Esophagus (tissue), 2 donors: Measurements from ENCODE around the gene RUFY1. TPM values are rescaled to one million over a fixed set of nuclear protein-coding genes. Genes with fewer than 3 reads are reported as not detected.

Experiments
- H3K27ac ChIP-seq, 2 donors: one replicate each; pipeline ENCODE4 v1.5.1; 2013; ENCODE audit warnings: low read depth in 2 of 2, mild to moderate bottlenecking in 2 of 2, inconsistent platforms in 1 of 2, low read length in 1 of 2, moderate library complexity in 1 of 2
- H3K27me3 ChIP-seq, 2 donors: one replicate each; pipeline ENCODE4 v1.6.1; 2013; ENCODE audit warnings: low read length in 2 of 2, control low read depth in 1 of 2, mild to moderate bottlenecking in 1 of 2; ENCODE audit not compliant: insufficient read depth in 2 of 2, control insufficient read depth in 1 of 2
- H3K36me3 ChIP-seq, 2 donors: one replicate each; pipeline ENCODE4 v1.6.1; 2013; ENCODE audit warnings: low read length in 1 of 2; ENCODE audit not compliant: control insufficient read depth in 2 of 2, insufficient read depth in 2 of 2
- H3K4me1 ChIP-seq, 2 donors: one replicate each; pipeline ENCODE4 v1.6.1; 2013; ENCODE audit warnings: low read length in 1 of 2; ENCODE audit not compliant: control insufficient read depth in 2 of 2, insufficient read depth in 2 of 2
- H3K4me3 ChIP-seq, 2 donors: one replicate each; pipeline ENCODE4 v1.5.1; 2013; ENCODE audit warnings: low read length in 2 of 2, mild to moderate bottlenecking in 2 of 2, low read depth in 1 of 2, moderate library complexity in 1 of 2
- H3K9me3 ChIP-seq, 2 donors: one replicate each; pipeline ENCODE4 v1.6.1; 2013; ENCODE audit warnings: mild to moderate bottlenecking in 2 of 2, low read depth in 1 of 2, low read length in 1 of 2, moderate library complexity in 1 of 2; ENCODE audit not compliant: control insufficient read depth in 2 of 2, insufficient read depth in 1 of 2
- WGBS, 2 donors: extraction: QIAGEN DNeasy Blood & Tissue Kit; methylation state at CpG; one replicate each; pipeline ENCODE4 v1.1.7; 2013; 5-methylcytosine and 5-hydroxymethylcytosine counted together
- polyA plus RNA-seq, 2 donors: library from polyadenylated mRNA; stranded (reverse); fragments of 200-250 nt; gene quantifications; one replicate each; pipeline ENCODE4 v1.2.3, GENCODE V29; 2013
- donor health status: healthy with polysubstance abuse.
- donor health status: Bipolar disorder and iron deficiency.

Gene RUFY1
- polyA plus RNA-seq, 2 donors, result 30.1 to 31.9 TPM

DNA sequence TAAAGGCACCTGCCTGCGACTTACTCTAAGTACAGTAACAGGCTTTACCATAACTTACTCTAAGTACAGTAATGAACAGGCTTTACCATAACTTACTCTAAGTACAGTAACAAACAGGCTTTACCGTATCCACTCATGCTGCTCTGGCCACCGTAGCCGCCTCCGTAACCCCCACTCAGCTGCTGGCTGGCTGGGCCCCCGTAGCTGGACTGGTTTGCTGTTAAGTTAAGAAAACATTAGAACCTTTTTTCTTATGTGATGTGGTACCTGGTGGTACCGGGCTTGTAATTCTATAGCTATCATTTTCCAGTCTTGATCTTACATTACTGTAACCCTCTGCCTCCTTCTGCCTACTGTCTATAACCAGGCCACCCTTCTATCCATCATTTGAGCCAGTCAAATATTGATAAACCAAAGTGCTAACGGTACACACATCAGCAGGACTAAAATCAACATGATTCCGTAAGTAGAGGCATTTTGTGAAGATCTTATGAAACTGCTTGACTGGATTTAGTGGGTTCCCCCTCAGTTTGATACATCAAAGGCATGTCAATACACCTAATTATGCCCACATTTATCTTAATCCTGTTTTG lies 65.7 kb downstream of the RUFY1 start:
- Histone ChIP-seq H3K4me1 (peaks cover 0 to 5% of the 10 kb centered on the region in 2 donors), H3K36me3 (peaks cover 14 to 42% of the 10 kb centered on the region in 2 donors)

DNA sequence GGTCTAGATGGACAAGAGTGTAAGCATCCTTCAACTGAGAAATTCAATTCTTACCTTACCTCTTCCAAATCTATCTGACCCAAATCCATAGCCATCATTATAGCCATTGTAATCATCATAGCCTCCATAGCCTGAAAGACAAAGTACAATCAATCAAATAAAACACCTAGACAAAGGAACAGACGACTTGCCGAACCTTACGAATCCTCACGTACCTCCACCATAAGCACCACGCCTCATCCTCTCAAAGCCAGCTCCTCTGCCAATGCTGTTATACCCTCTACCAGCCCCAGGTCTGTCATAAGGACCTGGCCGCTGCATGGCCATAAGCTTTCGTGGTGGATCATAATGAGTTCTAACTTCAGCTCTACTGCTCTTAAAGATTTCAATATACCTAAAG lies 67.6 kb downstream of the RUFY1 start:
- no peak overlapping the region for H3K27ac ChIP-seq
- H3K4me1 ChIP-seq, result peaks cover 0 to 5% of the 10 kb centered on the region in 2 donors
- 52 to 57% methylated on average over 7 of the region's 7 CpGs for WGBS, 2 donors
- peaks cover 14 to 32% of the 10 kb centered on the region in 2 donors for H3K36me3 ChIP-seq
- H3K9me3 ChIP-seq, result no peaks in the 10 kb centered on the region
- H3K4me3 ChIP-seq, result no peak overlapping the region
- no peaks in the 10 kb centered on the region for H3K27me3 ChIP-seq

More for the DNA sequence above, 65.7 kb downstream of the RUFY1 start:
- H3K9me3 ChIP-seq, result no peaks in the 10 kb centered on the region
- no peak overlapping the region for H3K27ac ChIP-seq
- WGBS, 2 donors, result 74 to 75% methylated on average over 9 of the region's 9 CpGs
- no peak overlapping the region for H3K4me3 ChIP-seq
- H3K27me3 ChIP-seq, result no peaks in the 10 kb centered on the region

GRCh38 chr5:179618923-179619554 lies 68.7 kb downstream of the RUFY1 start:
- peak overlapping the region in 1 of 2 donors; percentile 26 for H3K4me3 ChIP-seq
- peaks cover 9 to 23% of the 10 kb centered on the region in 2 donors for H3K36me3 ChIP-seq
- peaks cover 0 to 2% of the 10 kb centered on the region in 2 donors for H3K4me1 ChIP-seq
- WGBS, 2 donors, result 15 to 17% methylated on average over 6 of the region's 6 CpGs
- H3K9me3 ChIP-seq, result no peaks in the 10 kb centered on the region
- no peaks in the 10 kb centered on the region for H3K27me3 ChIP-seq
- no peak overlapping the region for H3K27ac ChIP-seq

GRCh38 chr5:179619776-179620175 lies 69.4 kb downstream of the RUFY1 start:
- no peak overlapping the region for H3K4me3 ChIP-seq
- WGBS, 2 donors, result 2 to 5% methylated on average over 4 of the region's 4 CpGs
- H3K36me3 ChIP-seq, result peaks cover 9 to 21% of the 10 kb centered on the region in 2 donors
- peaks cover 0 to 2% of the 10 kb centered on the region in 2 donors for H3K4me1 ChIP-seq
- H3K27ac ChIP-seq, result no peak overlapping the region
- H3K9me3 ChIP-seq, result no peaks in the 10 kb centered on the region
- H3K27me3 ChIP-seq, result no peaks in the 10 kb centered on the region

- H3K9me3 ChIP-seq, result no peaks in the 10 kb centered on the region
- peaks cover 0 to 2% of the 10 kb centered on the region in 2 donors for H3K4me1 ChIP-seq
- no peaks in the 10 kb centered on the region for H3K27me3 ChIP-seq
- H3K27ac ChIP-seq, result no peak overlapping the region
- peaks cover 9 to 20% of the 10 kb centered on the region in 2 donors for H3K36me3 ChIP-seq
- peak overlapping the region in 1 of 2 donors; percentile 90 for H3K4me3 ChIP-seq
- 1 to 2% methylated on average over 3 of the region's 3 CpGs for WGBS, 2 donors
These were observed 69.9 kb downstream of the RUFY1 start for GRCh38 chr5:179620293-179620692.

GRCh38 chr5:179620703-179621350 lies 70.5 kb downstream of the RUFY1 start:
- H3K4me3 ChIP-seq, result peak overlapping the region in 1 of 2 donors; percentile 90
- no peaks in the 10 kb centered on the region for H3K27me3 ChIP-seq
- H3K27ac ChIP-seq, result no peak overlapping the region
- H3K36me3 ChIP-seq, result peaks cover 9 to 18% of the 10 kb centered on the region in 2 donors
- no peaks in the 10 kb centered on the region for H3K9me3 ChIP-seq
- 7 to 8% methylated on average over 5 of the region's 5 CpGs for WGBS, 2 donors
- H3K4me1 ChIP-seq, result peaks cover 0 to 2% of the 10 kb centered on the region in 2 donors

- H3K4me1 ChIP-seq, result peaks cover 0 to 2% of the 10 kb centered on the region in 2 donors
- H3K27ac ChIP-seq, result no peak overlapping the region
- 2 to 4% methylated on average over 11 of the region's 11 CpGs for WGBS, 2 donors
These were observed 71.3 kb downstream of the RUFY1 start for GRCh38 chr5:179621551-179622214.

GRCh38 chr5:179623003-179623905 lies 72.9 kb downstream of the RUFY1 start, which contains the start of gene HNRNPH1:
TSS of gene HNRNPH1 (minus strand) at chr5:179623671. CDS start at chr5:179623133, 538 bp downstream.
- peak within 1 kb of the TSS; percentile 90 to 99 for H3K4me3 ChIP-seq
- no peaks in the 10 kb centered on the region for H3K27me3 ChIP-seq
- WGBS, 2 donors, result 0 to 1% methylated on average over 91 to 92 of the region's 92 CpGs
- peak within 1 kb of the TSS; percentile 100 for H3K27ac ChIP-seq
- no peaks in the 10 kb centered on the region for H3K9me3 ChIP-seq
- H3K4me1 ChIP-seq, result peaks cover 0 to 2% of the 10 kb centered on the region in 2 donors
- peaks cover 0 to 6% of the 10 kb centered on the region in 2 donors for H3K36me3 ChIP-seq

More at GRCh38 chr5:179621551-179622214, 71.3 kb downstream of the RUFY1 start:
- Histone ChIP-seq H3K9me3 (no peaks in the 10 kb centered on the region), H3K4me3 (peak overlapping the region; percentile 14 to 90), H3K27me3 (no peaks in the 10 kb centered on the region), H3K36me3 (peaks cover 4 to 13% of the 10 kb centered on the region in 2 donors)
